ENCODE measurements around the gene CHN1. TPM values are rescaled to one million over a fixed set of nuclear protein-coding genes. Genes with fewer than 3 reads are reported as not detected.

CHN1 gene
- total RNA-seq, 4 donors from 2014 or later = 6.4 to 23.8 (median 8.7) TPM

DNA sequence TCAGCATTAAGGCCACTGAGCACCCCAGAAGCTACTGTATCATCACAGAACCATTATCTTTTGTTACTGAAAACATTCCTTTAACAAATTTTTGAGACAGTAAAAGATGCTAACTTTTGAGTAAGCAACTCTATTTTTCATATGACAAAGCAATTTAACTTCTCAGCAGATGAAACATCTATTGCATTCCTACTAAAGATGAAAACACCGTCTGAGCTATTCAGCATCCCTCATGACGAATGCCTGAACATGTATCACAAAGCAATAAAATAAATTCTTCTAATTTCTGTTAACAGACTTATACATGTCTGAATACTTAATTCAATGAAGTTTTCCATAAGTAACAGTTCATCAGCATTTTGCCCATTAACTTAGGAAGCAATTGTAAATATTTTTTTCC is 23.9 kb downstream of the CHN1 start:
- ATAC-seq (ENCODE audit: low FRiP score) (no peak), DNase-seq (ENCODE audit: low spot score) (no peak)
- TF ChIP-seq, protein P1, sequence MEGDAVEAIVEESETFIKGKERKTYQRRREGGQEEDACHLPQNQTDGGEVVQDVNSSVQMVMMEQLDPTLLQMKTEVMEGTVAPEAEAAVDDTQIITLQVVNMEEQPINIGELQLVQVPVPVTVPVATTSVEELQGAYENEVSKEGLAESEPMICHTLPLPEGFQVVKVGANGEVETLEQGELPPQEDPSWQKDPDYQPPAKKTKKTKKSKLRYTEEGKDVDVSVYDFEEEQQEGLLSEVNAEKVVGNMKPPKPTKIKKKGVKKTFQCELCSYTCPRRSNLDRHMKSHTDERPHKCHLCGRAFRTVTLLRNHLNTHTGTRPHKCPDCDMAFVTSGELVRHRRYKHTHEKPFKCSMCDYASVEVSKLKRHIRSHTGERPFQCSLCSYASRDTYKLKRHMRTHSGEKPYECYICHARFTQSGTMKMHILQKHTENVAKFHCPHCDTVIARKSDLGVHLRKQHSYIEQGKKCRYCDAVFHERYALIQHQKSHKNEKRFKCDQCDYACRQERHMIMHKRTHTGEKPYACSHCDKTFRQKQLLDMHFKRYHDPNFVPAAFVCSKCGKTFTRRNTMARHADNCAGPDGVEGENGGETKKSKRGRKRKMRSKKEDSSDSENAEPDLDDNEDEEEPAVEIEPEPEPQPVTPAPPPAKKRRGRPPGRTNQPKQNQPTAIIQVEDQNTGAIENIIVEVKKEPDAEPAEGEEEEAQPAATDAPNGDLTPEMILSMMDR (IDR thresholded peaks at IDR 0.05) = no peak

DNA sequence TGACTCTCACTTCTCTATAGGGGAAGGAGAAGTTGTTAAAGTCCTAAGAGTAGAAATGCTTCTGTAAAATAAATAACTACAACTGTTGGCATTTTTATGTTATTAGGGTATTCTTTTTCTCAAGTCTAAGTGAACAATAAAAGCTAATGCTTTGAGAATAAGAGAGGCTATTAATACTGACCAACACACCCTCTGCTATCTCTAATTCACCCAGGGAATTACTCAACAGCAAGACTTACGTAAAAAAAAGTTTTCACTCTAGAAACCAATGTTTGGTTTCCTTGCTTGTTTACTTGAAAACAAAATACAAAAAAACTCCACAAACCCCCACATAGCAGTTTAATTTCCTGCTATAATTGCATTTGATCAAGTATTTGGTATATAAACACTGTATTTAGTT is 25.2 kb downstream of the CHN1 start:
- TF ChIP-seq, protein P1 (IDR thresholded peaks at IDR 0.05) = no peak
- ATAC-seq (ENCODE audit: low FRiP score) (no peak), DNase-seq (ENCODE audit: low spot score) (no peak)

DNA sequence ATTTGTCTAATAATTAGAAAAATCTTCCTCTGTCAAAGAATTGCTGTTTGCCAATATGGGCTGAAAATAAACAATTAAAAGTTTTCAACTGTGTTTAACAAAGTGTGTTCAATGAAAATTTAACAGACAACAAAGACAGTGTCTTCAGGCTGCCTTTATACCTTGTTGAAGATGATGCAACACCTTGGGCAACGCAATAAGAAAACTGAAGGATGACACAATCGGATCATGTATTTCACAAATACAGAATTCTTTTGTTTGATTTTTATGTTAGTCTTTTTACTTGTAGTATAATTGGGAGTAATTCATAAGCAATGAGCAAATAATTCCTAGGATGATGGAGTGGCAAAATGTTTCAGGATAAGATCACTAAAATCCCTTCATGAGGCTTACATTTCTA is 27.8 kb downstream of the CHN1 start:
- DNase-seq (ENCODE audit: low spot score) (no peak), ATAC-seq (ENCODE audit: low FRiP score) (no peak)
- TF ChIP-seq, protein P1 (IDR thresholded peaks at IDR 0.05) = no peak

DNA sequence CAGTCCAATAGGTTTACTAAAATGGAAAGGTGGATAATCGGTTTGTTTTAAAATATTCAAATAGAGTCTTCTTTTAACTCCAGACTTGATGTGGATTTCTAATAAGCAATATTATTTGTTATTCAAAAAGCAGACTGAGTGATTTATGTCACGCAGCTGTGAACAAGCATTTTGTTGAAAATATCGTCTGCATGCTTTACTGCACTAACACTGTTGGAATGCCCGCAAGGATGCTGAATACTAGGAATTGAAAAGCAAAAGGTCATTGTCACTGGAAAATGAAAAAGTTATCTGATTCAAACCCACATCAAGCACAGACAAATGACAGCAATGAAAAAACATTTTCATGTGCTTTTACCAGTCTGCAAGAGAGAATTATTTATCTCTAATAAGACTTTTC is 31.1 kb downstream of the CHN1 start:
- no peak for DNase-seq (ENCODE audit: low spot score)
- no peak for ATAC-seq (ENCODE audit: low FRiP score)
- TF ChIP-seq, protein P1 (IDR thresholded peaks at IDR 0.05) = no peak

DNA sequence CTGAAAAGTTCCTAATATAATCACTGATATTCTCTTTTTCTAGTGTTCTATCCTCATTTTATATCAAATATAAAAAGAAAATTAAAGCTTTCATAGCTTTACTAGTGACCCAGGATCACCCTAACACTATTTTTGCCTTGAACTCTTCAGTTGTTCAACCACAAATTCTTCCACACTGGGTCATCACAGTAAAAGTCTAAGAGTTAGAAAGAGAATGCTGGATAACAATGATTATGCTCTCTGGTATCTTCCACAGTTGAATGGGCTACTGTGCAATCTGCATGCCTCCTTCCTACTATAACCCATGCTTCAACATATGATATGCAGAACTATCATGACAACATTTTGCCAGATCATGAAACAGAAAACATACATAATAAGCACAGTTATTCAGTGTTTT is 32.3 kb downstream of the CHN1 start:
- DNase-seq (ENCODE audit: low spot score) = no peak
- no peak for ATAC-seq (ENCODE audit: low FRiP score)
- TF ChIP-seq, protein P1 (IDR thresholded peaks at IDR 0.05) = no peak

DNA sequence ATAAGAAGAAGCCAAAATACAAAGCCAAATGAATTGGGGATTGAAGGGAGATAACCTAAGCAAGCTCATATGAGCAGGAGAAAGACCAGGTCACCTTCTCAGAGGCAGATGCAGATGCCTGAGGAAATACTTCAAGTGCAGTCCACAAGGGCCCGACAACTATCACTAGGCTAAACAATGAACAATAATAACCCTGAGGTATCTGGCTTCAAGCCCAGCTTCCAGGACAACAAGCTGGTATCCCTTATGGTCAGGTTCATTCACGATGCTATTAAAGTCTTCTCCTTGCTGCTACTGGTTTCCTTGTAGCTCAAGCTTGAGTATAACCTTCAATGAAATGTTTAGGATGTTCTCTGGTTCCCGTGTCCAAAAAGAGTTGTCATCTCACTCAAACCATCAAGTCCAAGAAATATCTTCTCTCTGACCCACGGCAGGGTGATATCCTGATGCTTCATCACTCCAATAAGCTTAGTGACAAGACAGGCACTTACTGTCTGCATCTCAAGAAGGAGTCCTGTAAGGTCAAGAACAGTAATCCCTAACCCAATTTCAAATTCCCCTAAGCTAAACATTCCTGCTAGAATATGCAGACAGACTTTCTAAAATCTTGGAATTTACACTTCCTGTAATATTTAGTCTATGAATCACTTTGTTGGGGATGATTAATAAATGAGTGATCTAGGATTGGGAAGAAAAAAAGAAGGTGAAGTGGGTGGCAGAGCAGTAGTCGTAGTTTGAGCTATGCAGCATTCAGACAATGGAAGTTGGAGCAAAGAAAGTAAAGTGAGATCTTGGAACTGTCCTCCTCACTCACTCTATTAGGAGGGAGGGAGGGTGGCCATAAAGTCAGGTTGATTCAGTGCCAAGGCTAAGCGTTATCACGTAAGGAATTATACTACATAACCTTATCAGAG is 33.1 kb downstream of the CHN1 start:
- ATAC-seq (ENCODE audit: low FRiP score) (peak; percentile 78), DNase-seq (ENCODE audit: low spot score) (no peak)
- TF ChIP-seq, protein P1 (IDR thresholded peaks at IDR 0.05) = no peak

DNA sequence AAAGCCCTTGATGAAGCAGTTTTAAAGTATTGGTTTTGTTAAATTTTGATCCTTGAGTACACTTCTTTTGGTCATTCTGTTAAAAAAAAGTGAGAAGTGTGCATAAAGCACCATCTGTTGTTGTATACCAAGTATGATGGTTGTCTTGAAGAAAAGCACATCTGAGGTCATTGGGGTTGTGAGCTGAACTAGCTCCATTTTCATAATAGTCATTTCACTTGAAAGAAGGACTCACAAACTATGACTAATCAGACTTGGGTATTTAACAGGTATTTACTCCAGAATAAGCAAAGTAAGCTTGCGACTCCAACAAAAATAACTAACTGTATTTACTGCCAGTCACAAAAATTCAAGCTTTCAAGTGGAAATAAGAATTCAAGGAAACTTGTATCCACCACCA is 35.1 kb downstream of the CHN1 start:
- ATAC-seq (ENCODE audit: low FRiP score) (no peak), DNase-seq (ENCODE audit: low spot score) (no peak)
- TF ChIP-seq, protein P1 (IDR thresholded peaks at IDR 0.05) = no peak
